ENCODE measurements around the gene PCARE.

DNA sequence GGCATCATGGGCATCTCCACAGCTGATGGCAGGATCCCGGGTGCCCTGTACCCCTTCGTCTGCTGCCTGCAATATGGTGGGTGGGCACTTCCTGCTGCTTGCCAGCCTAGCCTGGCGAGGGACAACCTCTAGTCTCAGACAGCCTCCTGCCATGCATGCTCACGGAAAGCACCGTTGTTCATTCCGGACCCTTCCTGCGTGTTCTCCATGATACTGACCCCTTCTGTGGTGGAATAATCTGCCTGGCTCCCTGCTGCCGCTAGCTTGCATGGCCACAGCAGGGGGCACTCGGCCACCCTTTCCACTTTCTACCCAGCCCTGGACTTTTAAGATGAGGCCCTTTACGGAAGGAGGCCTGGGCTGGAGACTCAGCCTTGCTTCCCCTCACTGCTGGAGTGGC is 12.0 kb downstream of the PCARE start:
- no peak for TF ChIP-seq POLR2A (IDR thresholded peaks at IDR 0.05)
- TF ChIP-seq, protein P1, sequence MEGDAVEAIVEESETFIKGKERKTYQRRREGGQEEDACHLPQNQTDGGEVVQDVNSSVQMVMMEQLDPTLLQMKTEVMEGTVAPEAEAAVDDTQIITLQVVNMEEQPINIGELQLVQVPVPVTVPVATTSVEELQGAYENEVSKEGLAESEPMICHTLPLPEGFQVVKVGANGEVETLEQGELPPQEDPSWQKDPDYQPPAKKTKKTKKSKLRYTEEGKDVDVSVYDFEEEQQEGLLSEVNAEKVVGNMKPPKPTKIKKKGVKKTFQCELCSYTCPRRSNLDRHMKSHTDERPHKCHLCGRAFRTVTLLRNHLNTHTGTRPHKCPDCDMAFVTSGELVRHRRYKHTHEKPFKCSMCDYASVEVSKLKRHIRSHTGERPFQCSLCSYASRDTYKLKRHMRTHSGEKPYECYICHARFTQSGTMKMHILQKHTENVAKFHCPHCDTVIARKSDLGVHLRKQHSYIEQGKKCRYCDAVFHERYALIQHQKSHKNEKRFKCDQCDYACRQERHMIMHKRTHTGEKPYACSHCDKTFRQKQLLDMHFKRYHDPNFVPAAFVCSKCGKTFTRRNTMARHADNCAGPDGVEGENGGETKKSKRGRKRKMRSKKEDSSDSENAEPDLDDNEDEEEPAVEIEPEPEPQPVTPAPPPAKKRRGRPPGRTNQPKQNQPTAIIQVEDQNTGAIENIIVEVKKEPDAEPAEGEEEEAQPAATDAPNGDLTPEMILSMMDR (IDR thresholded peaks at IDR 0.05), result no peak
